Activated T-helper 1 cell treated with anti-CD3 and anti-CD28 coated beads, Interleukin-12 subunit alpha, Interleukin-12 subunit beta, Interleukin-2, Interleukin-4 antibody, amounts not matched to agents 30 ng/mL and 10 ng/mL and 1 ng/mL, durations not matched to agents 14 hours and 24 hours and 36 hours (primary cell): ENCODE results near the gene WNT8A. TPM values are rescaled to one million over a fixed set of nuclear protein-coding genes. Genes with fewer than 3 reads are reported as not detected.
A peak's percentile ranks its signal among the peaks of the same experiment; 100 is the strongest.

Experiments used
- DNase-seq: peaks from one replicate; pipeline ENCODE4 v3.0.0; 2021; ENCODE audit warnings: low spot score
- H3K27ac Mint-ChIP-seq: one replicate; pipeline ENCODE4 v1.8.0; 2021; ENCODE audit warnings: mild to moderate bottlenecking, mixed read lengths
- H3K27me3 Mint-ChIP-seq: one replicate; pipeline ENCODE4 v1.8.0; 2022; ENCODE audit warnings: mild to moderate bottlenecking, moderate library complexity, mixed read lengths; ENCODE audit not compliant: insufficient read depth
- H3K36me3 Mint-ChIP-seq: one replicate; pipeline ENCODE4 v1.8.0; 2021; ENCODE audit warnings: low read depth, mixed read lengths
- H3K4me1 Mint-ChIP-seq: one replicate; pipeline ENCODE4 v1.8.0; 2021; ENCODE audit warnings: low read depth, mixed read lengths
- H3K4me3 Mint-ChIP-seq: one replicate; pipeline ENCODE4 v1.8.0; 2021; ENCODE audit warnings: mild to moderate bottlenecking, moderate library complexity, mixed read lengths
- H3K9me3 Mint-ChIP-seq: one replicate; pipeline ENCODE4 v1.8.0; 2021; ENCODE audit warnings: mixed read lengths
- intact Hi-C: fragments of 100-400 bp; cut with micrococcal nuclease; formaldehyde crosslinking; loops from one replicate; pipeline ENCODE4 v1.15.1; 2024
- total RNA-seq: library from RNA; stranded (reverse); gene quantifications from 2 replicates; pipeline ENCODE4 v1.2.3, GENCODE V29; 2022

Gene WNT8A
- total RNA-seq, 1 donor from 2014 or later, result not detected

DNA sequence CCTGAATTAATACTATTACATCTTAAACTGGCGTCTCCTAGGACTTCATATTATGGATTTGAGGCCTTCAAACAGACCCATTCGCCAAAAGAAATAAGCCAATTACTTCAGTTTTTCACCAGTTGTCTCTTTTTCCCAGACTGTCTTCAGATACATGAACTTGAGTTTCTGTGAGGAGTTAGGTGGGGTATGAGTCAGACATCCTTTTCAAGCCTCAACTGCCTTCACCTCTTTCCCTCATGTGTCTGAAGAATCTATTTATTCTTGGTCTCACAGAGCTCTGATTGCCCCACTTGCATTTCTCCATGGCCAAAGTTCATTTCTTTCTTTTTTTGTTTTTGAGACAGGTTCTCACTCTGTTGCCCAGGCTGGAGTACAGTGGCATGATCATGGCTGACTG, 12.5 kb downstream of the WNT8A start:
- Mint-ChIP-seq H3K4me3 (no peak overlapping the region), H3K36me3 (peaks cover 1% of the 10 kb centered on the region), H3K4me1 (peaks cover 41% of the 10 kb centered on the region), H3K27me3 (no peaks in the 10 kb centered on the region), H3K9me3 (no peaks in the 10 kb centered on the region), H3K27ac (peak overlapping the region; percentile 45)
- intact Hi-C loops, result no loop called here
- no peak for DNase-seq

DNA sequence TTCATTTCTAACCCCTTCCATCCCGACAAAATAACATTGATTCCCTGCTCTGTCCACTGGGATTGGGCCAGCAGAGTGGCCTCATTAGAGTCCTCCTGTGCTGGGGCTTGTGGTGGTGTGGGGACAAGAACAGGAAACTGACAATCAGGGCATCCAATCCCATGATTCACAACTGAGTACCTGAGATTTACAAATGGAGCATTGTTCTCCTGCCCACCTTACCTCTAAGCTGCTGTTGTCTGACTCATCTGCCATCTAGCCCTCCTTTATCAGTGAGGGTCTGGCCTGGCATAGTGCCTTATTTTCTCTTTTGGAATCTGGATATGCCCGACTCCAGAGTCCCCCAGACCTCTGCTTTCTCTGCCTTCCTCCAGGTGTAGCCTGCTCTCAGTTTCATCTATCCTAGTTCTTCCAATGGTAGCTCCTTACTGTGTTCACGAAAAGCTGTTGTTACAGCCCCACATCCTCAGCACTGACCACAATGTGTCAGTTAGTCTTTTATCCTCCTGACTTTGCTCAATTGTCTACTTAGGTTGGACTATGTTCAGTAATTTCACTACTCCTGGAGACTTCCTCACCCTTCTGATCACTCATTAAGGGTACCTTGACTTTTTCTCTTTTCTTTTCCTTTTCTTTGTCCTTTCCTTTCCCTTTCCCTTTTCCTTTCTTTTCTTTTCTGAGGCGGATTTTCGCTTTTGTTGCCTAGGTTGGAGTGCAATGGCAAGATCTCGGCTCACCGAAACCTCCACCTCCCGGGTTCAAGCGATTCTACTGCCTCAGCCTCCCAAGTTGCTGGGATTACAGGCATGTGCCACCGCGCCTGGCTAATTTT, 13.4 kb downstream of the WNT8A start:
- Mint-ChIP-seq H3K9me3 (no peaks in the 10 kb centered on the region), H3K4me1 (peaks cover 41% of the 10 kb centered on the region), H3K4me3 (no peak overlapping the region), H3K36me3 (peaks cover 1% of the 10 kb centered on the region), H3K27ac (peak overlapping the region; percentile 53), H3K27me3 (no peaks in the 10 kb centered on the region)
- intact Hi-C loops, result no loop called here
- no peak for DNase-seq

DNA sequence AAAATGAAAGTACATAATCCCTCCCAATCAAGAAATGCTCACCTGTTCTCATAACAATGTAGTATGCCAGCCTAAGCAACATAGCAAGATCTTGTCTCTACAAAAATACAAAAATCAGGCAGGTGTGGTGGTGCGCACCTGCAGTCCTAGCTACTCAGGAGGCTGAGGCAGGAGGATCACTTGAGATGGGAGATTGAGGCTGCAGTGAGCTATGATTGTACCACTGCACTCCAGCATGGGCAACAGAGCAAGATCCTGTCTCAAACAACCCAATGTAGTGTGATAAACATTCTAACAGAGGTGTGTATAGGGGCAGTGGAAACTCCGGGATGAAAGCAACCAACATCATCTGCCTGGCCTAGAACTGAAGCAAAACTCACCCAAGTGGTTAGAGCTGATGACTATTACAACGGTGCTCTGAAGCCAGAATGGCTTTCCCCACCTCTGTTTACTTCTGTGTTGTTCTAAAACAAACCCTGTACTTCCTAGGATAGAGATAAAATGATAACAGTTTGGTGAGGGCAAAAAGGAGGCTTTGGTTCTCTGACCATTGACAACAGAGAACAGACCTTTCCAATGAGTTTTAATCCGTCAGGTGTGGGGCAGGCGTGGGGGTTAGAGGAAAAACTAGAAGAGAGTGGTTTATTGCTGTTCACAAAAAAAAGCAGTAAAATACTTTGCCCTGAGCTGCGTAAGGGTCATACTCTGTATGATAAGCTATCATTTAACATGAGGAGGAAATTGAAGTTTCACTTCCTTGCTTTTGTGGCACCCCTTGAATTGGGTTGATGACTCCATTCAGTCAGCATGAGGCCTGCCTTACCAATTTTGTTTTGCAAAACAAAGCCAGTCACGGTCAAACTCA, 18.9 kb downstream of the WNT8A start:
- no peaks in the 10 kb centered on the region for H3K9me3 Mint-ChIP-seq
- H3K36me3 Mint-ChIP-seq, result no peaks in the 10 kb centered on the region
- no peak for DNase-seq
- intact Hi-C loops, result no loop called here
- no peak overlapping the region for H3K4me3 Mint-ChIP-seq
- H3K4me1 Mint-ChIP-seq, result peaks cover under 1% of the 10 kb centered on the region
- H3K27ac Mint-ChIP-seq, result no peak overlapping the region
- H3K27me3 Mint-ChIP-seq, result peaks cover 2% of the 10 kb centered on the region

DNA sequence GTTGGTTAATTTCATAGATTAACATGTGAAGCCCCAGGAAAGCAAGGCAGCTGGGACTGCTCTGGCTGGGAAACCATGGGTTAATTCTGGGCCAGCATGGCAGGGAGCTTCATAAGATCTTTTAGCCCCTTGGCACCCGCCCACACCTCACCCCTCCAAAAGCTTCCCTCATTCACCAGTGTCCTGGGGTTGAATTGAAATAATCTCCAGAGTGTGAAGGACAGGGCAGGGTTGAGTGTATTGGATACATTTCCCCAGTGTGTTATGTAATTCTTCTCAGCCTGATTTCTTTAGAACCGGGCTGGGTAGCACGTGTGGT, 19.4 kb downstream of the WNT8A start:
- DNase-seq, result no peak
- H3K4me3 Mint-ChIP-seq, result no peak overlapping the region
- no peaks in the 10 kb centered on the region for H3K4me1 Mint-ChIP-seq
- H3K36me3 Mint-ChIP-seq, result no peaks in the 10 kb centered on the region
- H3K9me3 Mint-ChIP-seq, result no peaks in the 10 kb centered on the region
- intact Hi-C loops, result no loop called here
- H3K27ac Mint-ChIP-seq, result no peak overlapping the region
- peaks cover 2% of the 10 kb centered on the region for H3K27me3 Mint-ChIP-seq

DNA sequence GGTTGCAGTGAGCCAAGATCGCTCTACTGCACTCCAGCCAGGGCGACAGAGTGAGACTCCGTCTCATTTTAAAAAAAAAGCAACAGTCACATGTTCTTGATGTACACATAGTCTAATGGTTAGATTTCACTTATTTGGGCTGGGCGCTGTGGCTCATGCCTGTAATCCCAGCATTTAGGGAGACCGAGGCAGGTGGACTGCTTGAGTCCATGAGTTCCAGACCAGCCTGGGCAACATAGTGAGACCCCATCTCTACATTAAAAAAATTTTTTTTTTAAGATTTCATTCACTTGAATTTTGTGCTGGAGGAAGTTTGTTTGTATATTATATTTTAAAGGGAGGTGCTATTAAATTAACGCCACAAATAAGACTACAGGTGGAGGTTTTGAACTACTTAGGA, 21.9 kb downstream of the WNT8A start:
- H3K27ac Mint-ChIP-seq, result no peak overlapping the region
- no peaks in the 10 kb centered on the region for H3K4me1 Mint-ChIP-seq
- H3K9me3 Mint-ChIP-seq, result no peaks in the 10 kb centered on the region
- intact Hi-C loops, result no loop called here
- no peaks in the 10 kb centered on the region for H3K36me3 Mint-ChIP-seq
- H3K27me3 Mint-ChIP-seq, result peaks cover 3% of the 10 kb centered on the region
- H3K4me3 Mint-ChIP-seq, result no peak overlapping the region
- no peak for DNase-seq

DNA sequence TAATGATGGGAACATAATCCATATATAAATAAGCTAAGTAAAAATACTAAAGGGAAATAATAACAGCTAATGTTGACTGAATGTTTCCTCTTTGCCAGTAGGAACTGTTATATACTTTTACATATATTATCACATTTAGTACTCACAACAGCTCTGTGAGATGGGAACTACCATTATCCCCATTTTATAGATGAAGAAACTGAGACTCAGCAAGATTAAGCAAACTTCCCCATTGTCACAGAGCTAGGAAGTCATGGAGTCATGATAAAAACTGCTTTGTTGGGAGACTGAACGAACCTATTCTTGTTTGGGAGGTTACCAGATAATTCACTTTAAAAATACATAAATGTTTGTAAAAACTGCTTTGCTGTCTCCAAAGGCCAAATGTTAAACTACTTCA, 23.4 kb downstream of the WNT8A start:
- Mint-ChIP-seq H3K27ac (no peak overlapping the region), H3K27me3 (peaks cover 9% of the 10 kb centered on the region), H3K36me3 (no peaks in the 10 kb centered on the region), H3K9me3 (no peaks in the 10 kb centered on the region), H3K4me1 (no peaks in the 10 kb centered on the region), H3K4me3 (no peak overlapping the region)
- intact Hi-C loops, result no loop called here
- no peak for DNase-seq

DNA sequence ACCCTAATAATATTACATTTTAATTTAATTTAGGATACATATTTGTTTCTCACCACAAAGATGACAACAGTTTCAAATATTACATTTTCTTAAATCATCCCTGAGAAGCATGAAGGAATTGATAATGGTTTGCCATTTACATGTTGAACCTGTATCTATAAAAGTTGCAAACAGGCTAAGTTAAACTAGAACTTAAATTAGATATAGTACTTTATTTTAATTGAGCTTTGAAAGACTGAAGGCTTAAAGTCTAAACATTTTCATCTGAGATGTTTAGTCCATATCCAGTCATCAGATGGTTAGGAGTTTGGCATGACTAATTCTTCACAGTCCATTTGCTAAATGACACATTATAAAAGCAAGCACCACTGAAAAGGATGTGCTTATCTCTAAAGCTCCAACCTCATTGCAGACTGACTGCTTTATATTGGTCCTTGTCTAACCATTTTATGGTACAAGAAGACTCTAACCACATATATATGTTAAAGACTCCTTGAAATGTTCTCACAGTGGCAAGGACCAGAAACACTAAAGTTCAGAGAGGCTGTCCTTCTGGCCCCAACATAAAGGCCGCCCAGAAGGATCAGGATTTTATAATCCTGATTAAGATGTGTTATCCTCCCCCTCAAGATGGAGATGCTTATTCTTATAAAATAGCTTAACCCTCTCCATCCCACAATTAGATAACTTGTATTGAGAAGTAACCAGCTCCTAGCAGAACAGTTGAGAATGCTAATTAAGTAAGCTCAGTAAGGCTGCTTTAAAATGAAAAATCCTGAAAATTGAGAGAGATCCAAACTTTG, 25.8 kb downstream of the WNT8A start:
- intact Hi-C loops, result no loop called here
- H3K4me3 Mint-ChIP-seq, result no peak overlapping the region

DNA sequence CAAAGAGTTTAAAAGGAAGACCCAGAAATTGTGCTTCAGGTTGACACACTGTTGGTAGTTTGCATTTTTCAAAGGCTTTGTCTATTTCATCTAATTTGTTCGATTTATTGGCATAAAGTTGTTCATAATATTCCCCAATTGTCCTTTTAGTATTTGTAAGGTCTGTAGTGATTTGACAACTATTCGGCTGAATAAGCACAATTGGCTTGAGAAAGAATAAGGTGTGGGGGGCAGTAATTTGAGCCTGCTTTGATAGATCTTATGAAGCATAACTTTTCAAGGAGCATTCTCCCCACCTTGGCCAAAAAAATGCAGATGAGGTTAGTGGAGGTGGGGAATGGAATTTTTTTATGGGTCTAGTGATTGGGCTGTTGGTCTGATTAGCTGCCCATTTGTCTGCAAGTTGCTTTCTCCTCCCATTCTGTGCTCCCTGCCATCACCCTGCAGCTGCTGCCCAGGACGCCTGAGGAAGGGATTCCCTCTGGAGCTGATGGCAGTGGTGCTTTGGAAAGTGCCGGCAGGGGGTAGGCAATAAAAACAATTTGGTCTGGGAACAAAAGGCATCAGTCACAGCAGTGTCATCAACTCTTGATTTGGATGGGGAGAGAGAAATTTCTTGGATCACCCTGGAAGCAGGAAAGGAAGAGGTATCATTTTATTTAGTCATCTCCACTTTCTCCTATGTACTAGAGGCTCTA, 26.6 kb downstream of the WNT8A start:
- no peak overlapping the region for H3K27ac Mint-ChIP-seq
- no peaks in the 10 kb centered on the region for H3K36me3 Mint-ChIP-seq
- H3K4me1 Mint-ChIP-seq, result no peaks in the 10 kb centered on the region
- no peaks in the 10 kb centered on the region for H3K9me3 Mint-ChIP-seq
- intact Hi-C loops, result no loop called here
- no peak for DNase-seq
- H3K27me3 Mint-ChIP-seq, result peaks cover 9% of the 10 kb centered on the region
- H3K4me3 Mint-ChIP-seq, result no peak overlapping the region

More for the DNA sequence above, 25.8 kb downstream of the WNT8A start:
- H3K27me3 Mint-ChIP-seq, result peaks cover 9% of the 10 kb centered on the region
- H3K9me3 Mint-ChIP-seq, result no peaks in the 10 kb centered on the region
- no peaks in the 10 kb centered on the region for H3K36me3 Mint-ChIP-seq
- H3K27ac Mint-ChIP-seq, result no peak overlapping the region
- no peaks in the 10 kb centered on the region for H3K4me1 Mint-ChIP-seq
- DNase-seq, result no peak

DNA sequence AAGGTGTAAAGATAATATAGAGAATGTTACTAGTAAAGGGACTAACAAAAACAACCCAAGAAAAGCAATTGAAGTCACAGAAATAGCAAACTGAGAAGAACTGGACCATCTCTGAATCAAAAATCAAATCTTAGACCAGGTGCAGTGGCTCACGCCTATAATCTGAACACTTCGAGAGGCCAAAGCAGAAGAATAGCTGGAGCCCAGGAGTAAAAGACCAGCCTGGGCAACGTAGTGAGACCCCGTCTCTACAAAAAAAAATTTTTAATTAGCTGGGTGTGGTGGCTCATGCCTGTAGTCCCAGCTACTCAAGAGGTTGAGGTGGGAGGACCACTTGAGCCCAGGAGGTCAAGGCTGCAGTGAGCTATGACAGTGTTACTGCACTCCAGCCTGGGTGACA, 27.3 kb downstream of the WNT8A start:
- no peak for DNase-seq
- intact Hi-C loops, result no loop called here
- Mint-ChIP-seq H3K27me3 (peaks cover 9% of the 10 kb centered on the region), H3K9me3 (no peaks in the 10 kb centered on the region), H3K4me3 (no peak overlapping the region), H3K4me1 (no peaks in the 10 kb centered on the region), H3K27ac (no peak overlapping the region), H3K36me3 (no peaks in the 10 kb centered on the region)

DNA sequence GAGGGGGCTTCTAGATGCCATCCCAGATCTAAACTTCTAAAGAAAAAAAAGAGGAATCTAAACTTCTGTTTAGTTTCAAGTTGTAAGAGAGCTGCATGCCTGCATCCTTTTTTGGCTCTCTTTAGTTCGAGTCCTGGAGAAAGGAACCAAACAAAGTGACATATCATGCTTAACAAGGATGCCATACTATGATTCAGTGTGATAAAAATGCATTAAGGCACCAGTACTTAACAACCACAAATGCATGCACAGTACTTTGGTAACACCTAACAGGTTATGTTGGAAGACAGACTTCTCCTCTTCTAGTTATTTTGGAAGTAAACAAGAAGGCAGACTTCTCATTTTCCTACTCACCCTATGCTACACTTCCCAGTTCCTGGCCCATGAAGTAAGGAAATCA, 28.1 kb downstream of the WNT8A start:
- H3K36me3 Mint-ChIP-seq, result no peaks in the 10 kb centered on the region
- intact Hi-C loops, result no loop called here
- no peak for DNase-seq
- H3K27ac Mint-ChIP-seq, result no peak overlapping the region
- H3K4me3 Mint-ChIP-seq, result no peak overlapping the region
- H3K27me3 Mint-ChIP-seq, result peaks cover 9% of the 10 kb centered on the region
- no peaks in the 10 kb centered on the region for H3K9me3 Mint-ChIP-seq
- H3K4me1 Mint-ChIP-seq, result no peaks in the 10 kb centered on the region

DNA sequence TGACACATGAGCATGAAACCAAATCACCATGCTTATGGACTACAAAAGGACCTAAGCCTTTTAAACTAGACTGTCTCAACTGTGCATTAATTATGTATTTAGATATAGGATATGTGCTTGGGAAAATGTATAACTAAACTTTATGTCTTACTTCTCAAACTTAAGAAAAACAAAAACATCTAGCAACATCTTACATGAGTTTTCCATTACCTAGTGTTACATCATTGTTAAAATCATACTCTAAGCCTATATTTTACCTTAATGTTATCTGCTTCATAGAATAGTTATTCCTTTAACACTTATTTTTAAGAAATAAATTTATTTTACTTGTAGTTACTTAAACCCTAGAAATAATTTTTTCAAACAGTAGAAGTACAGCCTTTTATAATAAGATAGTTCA, 31.4 kb downstream of the WNT8A start:
- no peaks in the 10 kb centered on the region for H3K36me3 Mint-ChIP-seq
- no peaks in the 10 kb centered on the region for H3K4me1 Mint-ChIP-seq
- H3K9me3 Mint-ChIP-seq, result no peaks in the 10 kb centered on the region
- intact Hi-C loops, result no loop called here
- peaks cover 6% of the 10 kb centered on the region for H3K27me3 Mint-ChIP-seq
- H3K4me3 Mint-ChIP-seq, result no peak overlapping the region
- no peak for DNase-seq
- no peak overlapping the region for H3K27ac Mint-ChIP-seq

DNA sequence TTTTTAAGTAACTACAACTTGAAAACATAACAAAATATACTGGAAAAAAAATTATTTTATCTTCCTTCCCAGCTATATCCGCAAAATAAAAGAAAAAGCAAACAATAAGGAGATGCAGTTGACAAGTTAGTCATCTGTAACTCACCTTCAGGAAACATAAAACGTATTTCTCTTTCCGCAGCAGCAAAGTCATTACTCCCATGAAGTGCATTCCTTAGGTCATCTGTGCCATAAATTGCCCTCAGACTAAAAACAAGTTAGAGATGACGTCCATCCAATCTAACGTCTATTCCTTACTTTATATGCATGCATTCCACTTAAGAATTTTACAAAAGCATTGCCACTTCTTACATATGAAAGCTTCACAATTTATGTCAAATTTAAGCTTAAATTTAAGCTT, 44.5 kb downstream of the WNT8A start:
- H3K9me3 Mint-ChIP-seq, result no peaks in the 10 kb centered on the region
- no peak overlapping the region for H3K4me3 Mint-ChIP-seq
- H3K36me3 Mint-ChIP-seq, result no peaks in the 10 kb centered on the region
- H3K4me1 Mint-ChIP-seq, result peaks cover under 1% of the 10 kb centered on the region
- no peak overlapping the region for H3K27ac Mint-ChIP-seq
- H3K27me3 Mint-ChIP-seq, result peaks cover 16% of the 10 kb centered on the region
- no peak for DNase-seq
- intact Hi-C loops, result no loop called here
